H1 (cell line): ENCODE results near the gene ARRDC1. TPM values are rescaled to one million over a fixed set of nuclear protein-coding genes. Genes with fewer than 3 reads are reported as not detected.

Source experiments
- BCL11A ChIP-seq, 2 experiments: IDR thresholded peaks; one replicate each; pipeline ENCODE4 v1.6.1; 2011; ENCODE audit warnings: low read depth in 2 of 2, low read length in 2 of 2, mild to moderate bottlenecking in 2 of 2
- BRCA1 ChIP-seq: IDR thresholded peaks from 2 replicates; pipeline ENCODE4 v1.6.1; 2012; ENCODE audit warnings: low read depth, low read length, improper control_type of control experiment
- CBX5 ChIP-seq: fragments of 300-800, 300-1000 bp; sonication (generic); IDR thresholded peaks from 2 replicates; pipeline ENCODE4 v1.7.1; 2016; ENCODE audit warnings: antibody characterized with exemption, low read length, low read depth
- CEBPB ChIP-seq: IDR thresholded peaks from 2 replicates; pipeline ENCODE4 v1.6.1; 2012; ENCODE audit warnings: low read depth, low read length
- CHD1 ChIP-seq: IDR thresholded peaks from 2 replicates; pipeline ENCODE4 v1.6.1; 2012; ENCODE audit warnings: low read depth, low read length, improper control_type of control experiment
- CTBP2 ChIP-seq: IDR thresholded peaks from 2 replicates; pipeline ENCODE4 v1.7.0; 2011; ENCODE audit warnings: borderline replicate concordance, mild to moderate bottlenecking, moderate library complexity, mixed read lengths, low read length; ENCODE audit not compliant: insufficient read depth, insufficient read length
- EZH2 ChIP-seq: fragments of 200-600 bp; sonication (generic); IDR thresholded peaks from 2 replicates; pipeline ENCODE4 v1.7.1; 2012; ENCODE audit warnings: low read depth, mild to moderate bottlenecking, moderate library complexity, low read length, inconsistent platforms; ENCODE audit not compliant: severe bottlenecking
- FOSL1 ChIP-seq: IDR thresholded peaks from 2 replicates; pipeline ENCODE4 v1.6.1; 2011; ENCODE audit warnings: mild to moderate bottlenecking, low read depth, low read length, moderate library complexity; ENCODE audit not compliant: insufficient read depth
- KDM4A ChIP-seq: IDR thresholded peaks from one replicate; pipeline ENCODE4 v1.7.1; 2012; ENCODE audit warnings: low read depth, mild to moderate bottlenecking, moderate library complexity, low read length, inconsistent platforms; ENCODE audit not compliant: severe bottlenecking
- POLR2AphosphoS5 ChIP-seq: IDR thresholded peaks from 2 replicates; pipeline ENCODE4 v1.6.1; 2011; ENCODE audit warnings: low read depth, low read length
- POU5F1 ChIP-seq: IDR thresholded peaks from 2 replicates; pipeline ENCODE4 v1.6.1; 2011; ENCODE audit warnings: low read depth, mild to moderate bottlenecking, low read length, moderate library complexity
- RAD21 ChIP-seq, 2 experiments: IDR thresholded peaks in 1 of 2; conservative IDR thresholded peaks in 1 of 2; 2 replicates each; pipeline ENCODE4 v1.6.1; 2011; ENCODE audit warnings: low read depth in 2 of 2, low read length in 2 of 2, improper control_type of control experiment in 1 of 2, inconsistent platforms in 1 of 2, mild to moderate bottlenecking in 1 of 2, moderate library complexity in 1 of 2
- RFX5 ChIP-seq: IDR thresholded peaks from 2 replicates; pipeline ENCODE4 v1.6.1; 2011; ENCODE audit warnings: low read depth, low read length, improper control_type of control experiment, borderline replicate concordance
- RXRA ChIP-seq: IDR thresholded peaks from 2 replicates; pipeline ENCODE4 v1.6.1; 2011; ENCODE audit warnings: low read depth, mild to moderate bottlenecking, low read length, moderate library complexity; ENCODE audit not compliant: insufficient read depth
- SIN3A ChIP-seq, 2 experiments: IDR thresholded peaks in 1 of 2; conservative IDR thresholded peaks in 1 of 2; 2 replicates each; pipeline ENCODE4 v1.6.1; 2011 to 2012; ENCODE audit warnings: low read length in 2 of 2, improper control_type of control experiment in 1 of 2, low read depth in 1 of 2, mild to moderate bottlenecking in 1 of 2
- SIX5 ChIP-seq: IDR thresholded peaks from 2 replicates; pipeline ENCODE4 v1.6.1; 2011; ENCODE audit warnings: mild to moderate bottlenecking, low read depth, low read length
- SP1 ChIP-seq: IDR thresholded peaks from 2 replicates; pipeline ENCODE4 v1.6.1; 2011; ENCODE audit warnings: low read depth, low read length
- TAF1 ChIP-seq: IDR thresholded peaks from 2 replicates; pipeline ENCODE4 v1.6.1; 2011; ENCODE audit warnings: mild to moderate bottlenecking, low read depth, low read length
- ZNF274 ChIP-seq: IDR thresholded peaks from 2 replicates; pipeline ENCODE4 v1.7.0; 2012; ENCODE audit warnings: low read length, borderline replicate concordance; ENCODE audit errors: extremely low read depth
- polyA plus RNA-seq, 7 experiments: library from polyadenylated mRNA; depleted of rRNA in 3 of 7; stranded (reverse) in 5 of 7; unstranded in 2 of 7; fragments of >200 nt in 5 of 7; fragments of 200-250 nt in 2 of 7; gene quantifications; 1 replicate in 5 of 7; 2 replicates in 1 of 7; 4 replicates in 1 of 7; pipeline versions ENCODE4 v1.2.1 to v1.2.3, GENCODE V29; 2011 to 2013; ENCODE audit warnings: missing spikeins in 2 of 7, mixed read lengths in 2 of 7
- total RNA-seq: library from RNA; stranded (reverse); fragmentation: NEBNext Ultra II Directional; extraction: Animal tissue kit (Norgen Biotek cat#: 25700); gene quantifications from 2 replicates; pipeline ENCODE4 v1.2.1, GENCODE V29; 2021
- TF ChIP-seq, protein P1 (sequence below): IDR thresholded peaks from 2 replicates; pipeline ENCODE4 v1.6.1; 2012; ENCODE audit warnings: low read length, inconsistent platforms

Gene ARRDC1
- total and polyA plus RNA-seq, 2 of the 8 experiments (the other 6 are each of a cell fraction or from before 2014, with no cell fraction given): 22.0 to 58.4 TPM

DNA sequence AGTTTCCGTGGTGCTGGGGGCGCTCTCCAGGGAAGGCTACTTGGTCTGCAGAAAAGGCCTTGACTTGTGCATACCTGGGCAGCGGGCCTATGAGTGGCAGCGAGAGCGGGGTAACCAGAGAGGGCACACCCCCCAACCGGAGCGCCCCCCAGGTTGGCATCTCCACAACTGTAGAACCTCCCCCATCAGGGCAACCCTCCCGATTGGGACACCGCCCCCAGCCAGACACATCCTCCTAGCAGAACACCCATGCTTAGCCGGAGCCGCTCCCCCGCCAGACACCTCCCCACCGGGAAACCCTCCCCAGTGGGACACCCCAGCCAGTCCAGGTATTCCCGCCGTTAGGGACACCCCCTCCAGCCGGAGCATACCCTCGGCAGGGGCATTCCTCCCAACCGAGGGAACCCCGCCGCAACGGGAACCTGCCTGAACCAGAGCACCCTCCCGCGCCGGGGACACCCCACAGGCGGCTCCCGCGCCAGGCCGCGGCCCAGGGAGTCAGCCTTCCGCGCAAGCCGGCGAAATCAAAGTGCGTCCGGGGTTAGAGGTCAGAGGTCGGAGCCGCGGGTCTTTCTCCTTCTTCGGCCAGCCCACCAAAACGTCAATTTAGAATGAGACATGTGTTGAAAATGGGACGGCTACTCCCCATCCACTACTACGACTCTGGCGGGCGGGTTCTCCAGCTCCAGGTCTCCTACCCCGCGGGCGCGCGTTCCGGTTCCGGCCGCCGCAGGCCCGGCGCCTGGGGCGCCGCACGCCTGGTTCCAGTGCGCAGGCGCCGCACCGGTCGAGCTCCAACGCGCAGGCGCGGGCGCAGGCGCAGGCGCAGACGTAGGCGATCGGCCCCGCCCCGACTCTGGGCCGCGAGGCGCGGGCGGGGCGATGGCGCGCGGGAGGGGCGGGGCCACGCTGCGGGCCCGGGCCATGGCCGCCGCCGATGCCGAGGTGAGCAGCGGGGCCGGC lies 12.9 kb downstream of the ARRDC1 start, which contains the start of gene EHMT1 (continued):
- TF ChIP-seq, protein P1, sequence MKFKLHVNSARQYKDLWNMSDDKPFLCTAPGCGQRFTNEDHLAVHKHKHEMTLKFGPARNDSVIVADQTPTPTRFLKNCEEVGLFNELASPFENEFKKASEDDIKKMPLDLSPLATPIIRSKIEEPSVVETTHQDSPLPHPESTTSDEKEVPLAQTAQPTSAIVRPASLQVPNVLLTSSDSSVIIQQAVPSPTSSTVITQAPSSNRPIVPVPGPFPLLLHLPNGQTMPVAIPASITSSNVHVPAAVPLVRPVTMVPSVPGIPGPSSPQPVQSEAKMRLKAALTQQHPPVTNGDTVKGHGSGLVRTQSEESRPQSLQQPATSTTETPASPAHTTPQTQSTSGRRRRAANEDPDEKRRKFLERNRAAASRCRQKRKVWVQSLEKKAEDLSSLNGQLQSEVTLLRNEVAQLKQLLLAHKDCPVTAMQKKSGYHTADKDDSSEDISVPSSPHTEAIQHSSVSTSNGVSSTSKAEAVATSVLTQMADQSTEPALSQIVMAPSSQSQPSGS: no peak; the same call in 1 of the 2 replicates
- TF ChIP-seq CTBP2 (no peak), ZNF274 (no peak), RFX5 (no peak), TAF1 (peak; percentile 73; the same call in 1 of the 2 replicates), FOSL1 (peak; percentile 33; the same call in 1 of the 2 replicates), CHD1 (no peak), SIN3A (conservative IDR thresholded peaks at IDR 0.05 in 1 of 2, IDR thresholded peaks at IDR 0.05 in 1 of 2; ENCODE audit: low read depth in 1 of 2, low read length in 2 of 2) (no peak; a peak in 1 of 4 replicates), RXRA (no peak), RAD21 (IDR thresholded peaks at IDR 0.05 in 1 of 2, conservative IDR thresholded peaks at IDR 0.05 in 1 of 2; ENCODE audit: low read depth in 2 of 2, low read length in 2 of 2) (no peak), POLR2AphosphoS5 (no peak), SP1 (no peak), CEBPB (no peak; the same call in 1 of the 2 replicates), KDM4A (peak; percentile 56), SIX5 (no peak), POU5F1 (no peak), BCL11A (IDR thresholded peaks at IDR 0.05; ENCODE audit: low read depth in 2 of 2, low read length in 2 of 2) (no peak), EZH2 (no peak), BRCA1 (no peak), CBX5 (no peak)
